ENCODE results near the gene SGIP1.
"Not testable (repeated sequence)": the region's sequence is repeated elsewhere in the genome, so short reads cannot be mapped to it uniquely, and the experiment has no call there.

DNA sequence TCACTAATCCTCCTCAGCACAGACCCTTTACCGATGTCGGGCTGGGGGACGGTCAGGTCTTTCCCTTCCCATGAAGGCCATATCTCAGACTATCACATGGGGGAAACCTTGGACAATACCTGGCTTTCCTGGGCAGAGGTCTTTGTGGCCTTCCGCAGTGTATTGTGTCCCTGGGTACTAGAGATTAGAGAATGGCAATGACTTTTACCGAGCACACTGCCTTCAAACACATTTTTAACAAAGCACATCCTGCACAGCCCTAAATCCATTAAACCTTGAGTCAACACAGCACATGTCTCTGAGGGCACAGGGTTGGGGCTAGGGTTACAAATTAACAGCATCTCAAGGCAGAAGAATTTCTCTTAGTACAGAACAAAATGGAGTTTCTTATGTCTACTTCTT, 58.2 kb downstream of the SGIP1 start:
- TF ChIP-seq CTCF, EZH2 (IDR thresholded peaks at IDR 0.05): not testable (repeated sequence)

Data from neural progenitor cell (in vitro differentiated cells).